H1 (cell line): ENCODE measurements around the gene TIGIT. TPM values are rescaled to one million over a fixed set of nuclear protein-coding genes. Genes with fewer than 3 reads are reported as not detected.
A peak's percentile ranks its signal among the peaks of the same experiment; 100 is the strongest.

ENCODE experiments used
- CTCF ChIA-PET: fragments of 300-600 bp; sonication (Branson Sonifier 250); formaldehyde crosslinking; loops from one replicate; lab custom pipeline; 2021; ENCODE audit not compliant: partially characterized antibody; lab: Charles Lee
- POLR2A ChIA-PET: fragments of 300-600 bp; sonication (Branson Sonifier 250); formaldehyde crosslinking; loops from one replicate; lab custom pipeline; 2021; ENCODE audit warnings: inconsistent platforms; ENCODE audit not compliant: partially characterized antibody; lab: Charles Lee
- DNase-seq, 2 experiments: peaks; one replicate each; pipeline versions ENCODE4 v3.0.0 to v3.0.0-alpha.2; 2010 to 2022; ENCODE audit warnings: low spot score in 2 of 2, low read depth in 1 of 2, mixed read lengths in 1 of 2
- FAIRE-seq: peaks from 2 replicates; lab custom pipeline; 2011; peaks lifted over from hg19 to GRCh38; lab: Jason Lieb, UNC
- H2AFZ ChIP-seq: 2 replicates; pipeline ENCODE4 v1.8.1; 2012; ENCODE audit warnings: low read length, inconsistent platforms
- H2AK5ac ChIP-seq: 2 replicates; pipeline ENCODE4 v1.6.1; 2013; ENCODE audit warnings: low read depth, low read length
- H2BK120ac ChIP-seq: replicated peaks from 2 replicates; pipeline ENCODE3; 2013; ENCODE audit warnings: low read depth, low read length, inconsistent platforms
- H2BK12ac ChIP-seq: 2 replicates; pipeline ENCODE4 v1.6.1; 2013; ENCODE audit warnings: low read depth, low read length
- H2BK15ac ChIP-seq: 2 replicates; pipeline ENCODE4 v1.6.1; 2013; ENCODE audit warnings: low read length
- H2BK20ac ChIP-seq: 2 replicates; pipeline ENCODE4 v1.6.1; 2013; ENCODE audit warnings: low read length
- H2BK5ac ChIP-seq: 2 replicates; pipeline ENCODE4 v1.6.1; 2013; ENCODE audit warnings: low read depth, low read length
- H3K14ac ChIP-seq: 2 replicates; pipeline ENCODE4 v1.6.1; 2013; ENCODE audit warnings: inconsistent platforms; ENCODE audit not compliant: insufficient read length
- H3K18ac ChIP-seq: 2 replicates; pipeline ENCODE4 v1.6.1; 2013; ENCODE audit warnings: low read length; ENCODE audit errors: extremely low read depth
- H3K23ac ChIP-seq: 2 replicates; pipeline ENCODE4 v1.6.1; 2013; ENCODE audit warnings: inconsistent platforms; ENCODE audit not compliant: insufficient read length
- H3K23me2 ChIP-seq: 2 replicates; pipeline ENCODE4 v1.6.1; 2013; ENCODE audit warnings: low read depth, low read length
- H3K27ac ChIP-seq: 2 replicates; pipeline ENCODE4 v1.6.1; 2011; ENCODE audit warnings: low read depth, low read length, inconsistent platforms
- H3K27me3 ChIP-seq, 4 experiments: replicated peaks in 1 of 4; 1 replicate in 1 of 4; 2 replicates in 3 of 4; pipeline versions ENCODE4 v1.6.1 to v1.8.1; 2011 to 2013; ENCODE audit warnings: low read length in 3 of 4, mild to moderate bottlenecking in 3 of 4, inconsistent platforms in 2 of 4, mixed read lengths in 2 of 4, moderate library complexity in 1 of 4; ENCODE audit not compliant: control insufficient read depth in 3 of 4, insufficient read depth in 3 of 4; ENCODE audit errors: extremely low read depth in 1 of 4
- H3K36me3 ChIP-seq, 4 experiments: 2 replicates each; pipeline versions ENCODE4 v1.6.1 to v1.8.1; 2011 to 2013; ENCODE audit warnings: mild to moderate bottlenecking in 4 of 4, low read length in 3 of 4, moderate library complexity in 2 of 4, control low read depth in 1 of 4, inconsistent platforms in 1 of 4; ENCODE audit not compliant: insufficient read depth in 4 of 4, control insufficient read depth in 2 of 4
- H3K4ac ChIP-seq: replicated peaks from 2 replicates; pipeline ENCODE3; 2013; ENCODE audit warnings: low read length, low read depth, mixed read lengths, inconsistent platforms; ENCODE audit not compliant: insufficient read length
- H3K4me1 ChIP-seq, 4 experiments: replicated peaks in 1 of 4; 1 replicate in 1 of 4; 2 replicates in 3 of 4; pipeline versions ENCODE4 v1.6.1 to v1.8.1; 2011 to 2013; ENCODE audit warnings: low read length in 3 of 4, inconsistent platforms in 2 of 4, mixed read lengths in 1 of 4; ENCODE audit not compliant: insufficient read depth in 4 of 4, control insufficient read depth in 3 of 4
- H3K4me2 ChIP-seq, 2 experiments: 2 replicates each; pipeline versions ENCODE4 v1.6.1 to v1.8.1; 2011 to 2013; ENCODE audit warnings: low read depth in 2 of 2, low read length in 2 of 2, control low read depth in 1 of 2, inconsistent platforms in 1 of 2, mild to moderate bottlenecking in 1 of 2; ENCODE audit not compliant: insufficient read depth in 1 of 2
- H3K4me3 ChIP-seq, 4 experiments: fragments of 200-600, 300-600 bp in 1 of 4; sonication (generic), shearing (Covaris generic), sonication (Bioruptor Twin) in 1 of 4; 2 replicates each; pipeline versions ENCODE4 v1.5.1 to v1.8.1; 2011 to 2016; ENCODE audit warnings: low read length in 4 of 4, low read depth in 3 of 4, control low read depth in 2 of 4, inconsistent platforms in 2 of 4, mild to moderate bottlenecking in 2 of 4, mixed read lengths in 1 of 4, moderate library complexity in 1 of 4; ENCODE audit not compliant: insufficient read depth in 2 of 4; ENCODE audit errors: extremely low read depth in 1 of 4
- H3K56ac ChIP-seq: replicated peaks from 2 replicates; pipeline ENCODE3; 2013; ENCODE audit warnings: low read depth, mild to moderate bottlenecking, mixed read lengths, low read length, inconsistent platforms; ENCODE audit not compliant: insufficient read length
- H3K79me1 ChIP-seq: 2 replicates; pipeline ENCODE4 v1.6.1; 2013; ENCODE audit warnings: low read depth, low read length, control low read depth
- H3K79me2 ChIP-seq, 2 experiments: 2 replicates each; pipeline versions ENCODE4 v1.6.1 to v1.8.1; 2012 to 2013; ENCODE audit warnings: low read length in 2 of 2, mild to moderate bottlenecking in 2 of 2, inconsistent platforms in 1 of 2; ENCODE audit not compliant: insufficient read depth in 2 of 2, control insufficient read depth in 1 of 2
- H3K9ac ChIP-seq, 4 experiments: replicated peaks in 1 of 4; 1 replicate in 1 of 4; 2 replicates in 3 of 4; pipeline versions ENCODE4 v1.6.1 to v1.8.1; 2011 to 2013; ENCODE audit warnings: low read depth in 3 of 4, low read length in 3 of 4, control low read depth in 2 of 4, mild to moderate bottlenecking in 2 of 4, moderate library complexity in 2 of 4, inconsistent platforms in 1 of 4; ENCODE audit errors: extremely low read depth in 1 of 4
- H3K9me3 ChIP-seq, 2 experiments: 2 replicates each; pipeline versions ENCODE4 v1.6.1 to v1.8.1; 2012 to 2013; ENCODE audit warnings: mild to moderate bottlenecking in 2 of 2, moderate library complexity in 2 of 2, control low read depth in 1 of 2, inconsistent platforms in 1 of 2, low read depth in 1 of 2, low read length in 1 of 2, mixed read lengths in 1 of 2; ENCODE audit not compliant: insufficient read depth in 2 of 2
- H4K20me1 ChIP-seq, 2 experiments: replicated peaks in 1 of 2; 2 replicates each; pipeline versions ENCODE3 to v1.8.1; 2011 to 2013; ENCODE audit warnings: inconsistent platforms in 2 of 2, low read length in 2 of 2, mild to moderate bottlenecking in 1 of 2; ENCODE audit not compliant: insufficient read depth in 2 of 2, control insufficient read depth in 1 of 2
- H4K5ac ChIP-seq: 2 replicates; pipeline ENCODE4 v1.6.1; 2013; ENCODE audit warnings: low read length, low read depth, mixed read lengths, inconsistent platforms; ENCODE audit not compliant: insufficient read length
- H4K8ac ChIP-seq: 2 replicates; pipeline ENCODE4 v1.8.0; 2013; ENCODE audit warnings: mild to moderate bottlenecking, moderate library complexity, low read length, inconsistent platforms; ENCODE audit not compliant: insufficient read depth; ENCODE audit errors: extremely low read depth
- H4K91ac ChIP-seq: replicated peaks from 2 replicates; pipeline ENCODE3; 2013; ENCODE audit warnings: low read length, mixed read lengths, inconsistent platforms; ENCODE audit not compliant: insufficient read length
- BACH1 ChIP-seq: IDR thresholded peaks from 2 replicates; pipeline ENCODE4 v1.6.1; 2012; ENCODE audit warnings: low read length, improper control_type of control experiment
- CHD1 ChIP-seq: IDR thresholded peaks from 2 replicates; pipeline ENCODE4 v1.6.1; 2012; ENCODE audit warnings: low read depth, low read length, improper control_type of control experiment
- EGR1 ChIP-seq: IDR thresholded peaks from 2 replicates; pipeline ENCODE4 v1.6.1; 2011; ENCODE audit warnings: low read depth, low read length, borderline replicate concordance
- GABPA ChIP-seq: IDR thresholded peaks from 2 replicates; pipeline ENCODE4 v1.6.1; 2011; ENCODE audit warnings: mild to moderate bottlenecking, low read length, moderate library complexity, borderline replicate concordance; ENCODE audit not compliant: insufficient read depth
- JUN ChIP-seq: IDR thresholded peaks from 2 replicates; pipeline ENCODE4 v1.6.1; 2011; ENCODE audit warnings: low read depth, mild to moderate bottlenecking, improper control_type of control experiment, low read length
- JUND ChIP-seq: IDR thresholded peaks from 2 replicates; pipeline ENCODE4 v1.6.1; 2011; ENCODE audit warnings: mild to moderate bottlenecking, improper control_type of control experiment, low read length
- NANOG ChIP-seq: IDR thresholded peaks from 2 replicates; pipeline ENCODE4 v1.6.1; 2011; ENCODE audit warnings: low read length, low read depth, mild to moderate bottlenecking, inconsistent platforms; ENCODE audit not compliant: insufficient read depth, poor library complexity, severe bottlenecking
- POU5F1 ChIP-seq: IDR thresholded peaks from 2 replicates; pipeline ENCODE4 v1.6.1; 2011; ENCODE audit warnings: low read depth, mild to moderate bottlenecking, low read length, moderate library complexity
- RNF2 ChIP-seq: fragments of 200-900, 300-1000 bp; sonication (generic); IDR thresholded peaks from 2 replicates; pipeline ENCODE4 v1.7.1; 2016; ENCODE audit warnings: borderline replicate concordance, low read depth, mild to moderate bottlenecking, antibody characterized with exemption, low read length; ENCODE audit not compliant: poor library complexity, severe bottlenecking; ENCODE audit errors: missing control alignments
- SIRT6 ChIP-seq: IDR thresholded peaks from one replicate; pipeline ENCODE4 v1.7.1; 2012; ENCODE audit warnings: low read length, inconsistent platforms
- TAF1 ChIP-seq: IDR thresholded peaks from 2 replicates; pipeline ENCODE4 v1.6.1; 2011; ENCODE audit warnings: mild to moderate bottlenecking, low read depth, low read length
- ZNF274 ChIP-seq: IDR thresholded peaks from 2 replicates; pipeline ENCODE4 v1.7.0; 2012; ENCODE audit warnings: low read length, borderline replicate concordance; ENCODE audit errors: extremely low read depth
- WGBS, 2 experiments: shearing (Covaris generic) in 1 of 2; methylation state at CpG; one replicate each; pipeline versions ENCODE4 v1.1.6 to v1.1.7; 2013 to 2015; ENCODE audit warnings: low lambda C conversion rate in 2 of 2, mixed read lengths in 2 of 2, inconsistent platforms in 1 of 2, low coverage in 1 of 2, missing lambda C conversion rate in 1 of 2; ENCODE audit not compliant: insufficient replicate concordance in 2 of 2, insufficient coverage in 1 of 2, insufficient read length in 1 of 2; ENCODE audit errors: extremely low coverage in 1 of 2, missing lambda C conversion rate in 1 of 2; 5-methylcytosine and 5-hydroxymethylcytosine counted together
- polyA plus RNA-seq, 7 experiments: library from polyadenylated mRNA; depleted of rRNA in 3 of 7; stranded (reverse) in 5 of 7; unstranded in 2 of 7; fragments of >200 nt in 5 of 7; fragments of 200-250 nt in 2 of 7; gene quantifications; 1 replicate in 5 of 7; 2 replicates in 1 of 7; 4 replicates in 1 of 7; pipeline versions ENCODE4 v1.2.1 to v1.2.3, GENCODE V29; 2011 to 2013; ENCODE audit warnings: missing spikeins in 2 of 7, mixed read lengths in 2 of 7
- total RNA-seq: library from RNA; stranded (reverse); fragmentation: NEBNext Ultra II Directional; extraction: Animal tissue kit (Norgen Biotek cat#: 25700); gene quantifications from 2 replicates; pipeline ENCODE4 v1.2.1, GENCODE V29; 2021

TIGIT gene
- total and polyA plus RNA-seq, 2 of the 8 experiments (the other 6 are each of a cell fraction or from before 2014, with no cell fraction given) = 0.02 TPM; not detected in 1

- H3K4ac ChIP-seq = no peak overlapping the region
- H3K18ac ChIP-seq = no peak overlapping the region; the same call in 1 of the 2 replicates
- H2BK120ac ChIP-seq = no peak overlapping the region
- H4K8ac ChIP-seq = no peak overlapping the region
- ChIA-PET POLR2A (no interaction called here), CTCF (interaction anchor here (0.7 to 2.3 kb wide), 3 partner anchors 8 to 515 kb away, joined by 4 to 7 read pairs (median 4); no protein-coding TSS in a partner anchor)
- no peak overlapping the region for H3K4me3 ChIP-seq
- no peak overlapping the region for H3K23ac ChIP-seq
- H3K79me2 ChIP-seq = no peaks in the 10 kb centered on the region
- H2AFZ ChIP-seq = peak overlapping the region; percentile 36; the same call in 1 of the 2 replicates
- 0 out of 2 replicates have a peak overlapping the region, but pooled peaks have one; percentile 62 for H3K27ac ChIP-seq
- no peak overlapping the region for H4K91ac ChIP-seq
- H3K9me3 ChIP-seq = peaks cover 0 to 3% of the 10 kb centered on the region in 2 experiments; a peak in 1 of 4 replicates
- no peak overlapping the region for H2BK5ac ChIP-seq
- 94% methylated on average over 5 of the region's 5 CpGs; no CpG with 5 or more reads in 1 of the 2 experiments for WGBS, 2 experiments
- no peaks in the 10 kb centered on the region for H3K79me1 ChIP-seq
- H2AK5ac ChIP-seq = no peak overlapping the region
- no peak overlapping the region for H2BK20ac ChIP-seq
- no peaks in the 10 kb centered on the region for H3K27me3 ChIP-seq
- H4K5ac ChIP-seq = peak overlapping the region; percentile 78
- no peaks in the 10 kb centered on the region for H3K23me2 ChIP-seq
- no peak for DNase-seq
- H3K36me3 ChIP-seq = no peaks in the 10 kb centered on the region
- no peaks in the 10 kb centered on the region for H4K20me1 ChIP-seq
- no peak overlapping the region for H2BK12ac ChIP-seq
- no peak overlapping the region for H3K56ac ChIP-seq
- peak overlapping the region in 1 of 2 experiments; percentile 8; a peak in 1 of 4 replicates for H3K4me2 ChIP-seq
- peaks cover 0 to 11% (median 6%) of the 10 kb centered on the region in 4 experiments; a peak in 4 of 7 replicates for H3K4me1 ChIP-seq
- no peak overlapping the region for H2BK15ac ChIP-seq
- no peak for FAIRE-seq
- no peak overlapping the region for H3K14ac ChIP-seq
- no peak overlapping the region for H3K9ac ChIP-seq
- TF ChIP-seq BACH1 (no peak), ZNF274 (no peak), JUND (no peak), CHD1 (no peak), TAF1 (no peak), EGR1 (no peak), POU5F1 (no peak), JUN (no peak), NANOG (no peak), GABPA (no peak), RNF2 (no peak), SIRT6 (no peak)
Observed at GRCh38 chr3:114332342-114333179, 38.7 kb downstream of the TIGIT start.
